ENCODE data around the gene KRTAP20-4.

KRTAP20-4 gene
- 0 reads per million in 3 experiments for total RNA-seq

- DNase-seq, result no peak
Observed at GRCh38 chr21:30620522-30620921, at the start of gene KRTAP20-4. Gene KRTAP20-4, plus strand, starts transcription at chr21:30620627.

- no peak for DNase-seq
Observed at GRCh38 chr21:30577766-30578165, 42.7 kb upstream of the KRTAP20-4 start.

GRCh38 chr21:30579346-30579745 is 41.1 kb upstream of the KRTAP20-4 start:
- no peak for DNase-seq

- DNase-seq, result no peak
Observed at GRCh38 chr21:30580132-30580531, 40.3 kb upstream of the KRTAP20-4 start.

GRCh38 chr21:30582870-30583269 is 37.6 kb upstream of the KRTAP20-4 start:
- DNase-seq, result no peak

- no peak for DNase-seq
Observed at GRCh38 chr21:30590297-30590696, 30.1 kb upstream of the KRTAP20-4 start, which contains the start of gene KRTAP22-2. Gene KRTAP22-2, minus strand, starts transcription at chr21:30590397.

- DNase-seq, result no peak
Observed at GRCh38 chr21:30592140-30592539, 28.3 kb upstream of the KRTAP20-4 start, which contains the start of gene KRTAP6-3. Gene KRTAP6-3, plus strand, starts transcription at chr21:30592440. Its CDS starts 6 bp downstream, at chr21:30592446.

GRCh38 chr21:30598802-30599201 is 21.6 kb upstream of the KRTAP20-4 start, which contains the start of gene KRTAP6-2:
Gene KRTAP6-2, minus strand, starts transcription at chr21:30598902. Its CDS starts 28 bp downstream, at chr21:30598874.
- no peak for DNase-seq

- DNase-seq, result no peak
Observed at GRCh38 chr21:30600787-30601186, 19.6 kb upstream of the KRTAP20-4 start, which contains the start of gene KRTAP22-1. Gene KRTAP22-1, plus strand, starts transcription at chr21:30601087.

GRCh38 chr21:30605968-30606367 is 14.5 kb upstream of the KRTAP20-4 start:
- no peak for DNase-seq

- no peak for DNase-seq
Observed at GRCh38 chr21:30612132-30612531, 8.3 kb upstream of the KRTAP20-4 start.

GRCh38 chr21:30613836-30614235 is 6.6 kb upstream of the KRTAP20-4 start, which contains the start of gene KRTAP6-1:
Gene KRTAP6-1, minus strand, starts transcription at chr21:30613930. Its CDS starts 26 bp downstream, at chr21:30613904.
- DNase-seq, result no peak

- no peak for DNase-seq
Observed at GRCh38 chr21:30615199-30615598, 5.2 kb upstream of the KRTAP20-4 start.

GRCh38 chr21:30616125-30616524 is 4.3 kb upstream of the KRTAP20-4 start, which contains the start of gene KRTAP20-1:
Gene KRTAP20-1, plus strand, starts transcription at chr21:30616425. Its CDS starts 30 bp downstream, at chr21:30616455.
- no peak for DNase-seq

- DNase-seq, result no peak
Observed at GRCh38 chr21:30620080-30620479, 347 bp upstream of the KRTAP20-4 start.

- no peak for DNase-seq
Observed at GRCh38 chr21:30623362-30623761, 2.9 kb downstream of the KRTAP20-4 start.

GRCh38 chr21:30625449-30626165 is 5.2 kb downstream of the KRTAP20-4 start:
- DNase-seq, result no peak

GRCh38 chr21:30628109-30628508 is 7.7 kb downstream of the KRTAP20-4 start:
- no peak for DNase-seq

- DNase-seq, result no peak
Observed at GRCh38 chr21:30629200-30629599, 8.8 kb downstream of the KRTAP20-4 start.

GRCh38 chr21:30634906-30635305 is 14.5 kb downstream of the KRTAP20-4 start, which contains the start of gene KRTAP20-2:
Gene KRTAP20-2, plus strand, starts transcription at chr21:30635206. Its CDS starts 58 bp downstream, at chr21:30635264.
- no peak for DNase-seq

- DNase-seq, result no peak
Observed at GRCh38 chr21:30638686-30639085, 18.3 kb downstream of the KRTAP20-4 start.

GRCh38 chr21:30642564-30642963 is 22.1 kb downstream of the KRTAP20-4 start, which contains the start of gene KRTAP20-3:
Gene KRTAP20-3, plus strand, starts transcription at chr21:30642864.
- no peak for DNase-seq

- no peak for DNase-seq
Observed at GRCh38 chr21:30646904-30647414, 26.5 kb downstream of the KRTAP20-4 start.

GRCh38 chr21:30652891-30653290 is 32.5 kb downstream of the KRTAP20-4 start:
- no peak for DNase-seq
